Activated CD8-positive, alpha-beta T cell treated with anti-CD3 and anti-CD28 coated beads for 36 hours (primary cell): Measurements from ENCODE around the gene GOSR1. TPM values are rescaled to one million over a fixed set of nuclear protein-coding genes. Genes with fewer than 3 reads are reported as not detected.

ENCODE experiments used
- ATAC-seq: fragments of 200-7000 bp; cut with Tn5 transposase; one replicate; pipeline ENCODE4 v1.10.0; 2021; ENCODE audit warnings: mild to moderate bottlenecking, moderate library complexity
- CTCF ChIA-PET: fragments of 350-600 bp; sonication (Branson Sonifier 250); formaldehyde crosslinking; loops from one replicate; lab custom pipeline; 2021; ENCODE audit warnings: antibody characterized with exemption; lab: Charles Lee
- POLR2A ChIA-PET: fragments of 350-600 bp; sonication (Branson Sonifier 250); formaldehyde crosslinking; loops from one replicate; lab custom pipeline; 2021; ENCODE audit warnings: antibody characterized with exemption; lab: Charles Lee
- DNase-seq: peaks from one replicate; pipeline ENCODE4 v3.0.0-alpha.2; 2020
- H3K27ac Mint-ChIP-seq: one replicate; pipeline ENCODE4 v1.8.0; 2021; ENCODE audit warnings: mild to moderate bottlenecking, mixed read lengths
- H3K27me3 Mint-ChIP-seq: one replicate; pipeline ENCODE4 v1.8.0; 2021; ENCODE audit warnings: mixed read lengths
- H3K36me3 Mint-ChIP-seq: one replicate; pipeline ENCODE4 v1.8.0; 2021; ENCODE audit warnings: low read depth, mixed read lengths
- H3K4me1 Mint-ChIP-seq: one replicate; pipeline ENCODE4 v1.8.0; 2021; ENCODE audit warnings: low read depth, mixed read lengths
- H3K4me3 Mint-ChIP-seq: one replicate; pipeline ENCODE4 v1.8.0; 2021; ENCODE audit warnings: mild to moderate bottlenecking, moderate library complexity, mixed read lengths
- H3K9me3 Mint-ChIP-seq: one replicate; pipeline ENCODE4 v1.8.0; 2021; ENCODE audit warnings: mixed read lengths
- intact Hi-C: fragments of 100-400 bp; cut with micrococcal nuclease; formaldehyde crosslinking; loops from one replicate; pipeline ENCODE4 v1.10.0; 2022
- total RNA-seq, 2 experiments: library from RNA; stranded (reverse); gene quantifications; one replicate each; pipeline ENCODE4 v1.2.3, GENCODE V29; 2021
- TF ChIP-seq, protein P1 (sequence below): fragments of 200-600 bp; IDR thresholded peaks from one replicate; pipeline ENCODE4 v1.8.0; 2022; ENCODE audit warnings: antibody characterized with exemption, mild to moderate bottlenecking

Gene GOSR1
- total RNA-seq, 2 experiments from 2014 or later, result 37.1 to 38.8 TPM

- Mint-ChIP-seq H3K36me3 (peaks cover 52% of the 10 kb centered on the region), H3K27me3 (no peaks in the 10 kb centered on the region), H3K4me3 (no peak overlapping the region), H3K9me3 (no peaks in the 10 kb centered on the region), H3K4me1 (peaks cover 9% of the 10 kb centered on the region), H3K27ac (no peak overlapping the region)
- ChIA-PET CTCF (no interaction called here), POLR2A (no interaction called here)
- no peak for DNase-seq
- intact Hi-C loops, result no loop called here
- TF ChIP-seq, protein P1, sequence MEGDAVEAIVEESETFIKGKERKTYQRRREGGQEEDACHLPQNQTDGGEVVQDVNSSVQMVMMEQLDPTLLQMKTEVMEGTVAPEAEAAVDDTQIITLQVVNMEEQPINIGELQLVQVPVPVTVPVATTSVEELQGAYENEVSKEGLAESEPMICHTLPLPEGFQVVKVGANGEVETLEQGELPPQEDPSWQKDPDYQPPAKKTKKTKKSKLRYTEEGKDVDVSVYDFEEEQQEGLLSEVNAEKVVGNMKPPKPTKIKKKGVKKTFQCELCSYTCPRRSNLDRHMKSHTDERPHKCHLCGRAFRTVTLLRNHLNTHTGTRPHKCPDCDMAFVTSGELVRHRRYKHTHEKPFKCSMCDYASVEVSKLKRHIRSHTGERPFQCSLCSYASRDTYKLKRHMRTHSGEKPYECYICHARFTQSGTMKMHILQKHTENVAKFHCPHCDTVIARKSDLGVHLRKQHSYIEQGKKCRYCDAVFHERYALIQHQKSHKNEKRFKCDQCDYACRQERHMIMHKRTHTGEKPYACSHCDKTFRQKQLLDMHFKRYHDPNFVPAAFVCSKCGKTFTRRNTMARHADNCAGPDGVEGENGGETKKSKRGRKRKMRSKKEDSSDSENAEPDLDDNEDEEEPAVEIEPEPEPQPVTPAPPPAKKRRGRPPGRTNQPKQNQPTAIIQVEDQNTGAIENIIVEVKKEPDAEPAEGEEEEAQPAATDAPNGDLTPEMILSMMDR, result no peak
- ATAC-seq, result no peak
These were observed 18.4 kb downstream of the GOSR1 start for GRCh38 chr17:30495586-30495985.

- intact Hi-C loops, result no loop called here
- H3K27me3 Mint-ChIP-seq, result no peaks in the 10 kb centered on the region
- no peaks in the 10 kb centered on the region for H3K9me3 Mint-ChIP-seq
These were observed 26.4 kb downstream of the GOSR1 start for GRCh38 chr17:30503558-30503957.

DNA sequence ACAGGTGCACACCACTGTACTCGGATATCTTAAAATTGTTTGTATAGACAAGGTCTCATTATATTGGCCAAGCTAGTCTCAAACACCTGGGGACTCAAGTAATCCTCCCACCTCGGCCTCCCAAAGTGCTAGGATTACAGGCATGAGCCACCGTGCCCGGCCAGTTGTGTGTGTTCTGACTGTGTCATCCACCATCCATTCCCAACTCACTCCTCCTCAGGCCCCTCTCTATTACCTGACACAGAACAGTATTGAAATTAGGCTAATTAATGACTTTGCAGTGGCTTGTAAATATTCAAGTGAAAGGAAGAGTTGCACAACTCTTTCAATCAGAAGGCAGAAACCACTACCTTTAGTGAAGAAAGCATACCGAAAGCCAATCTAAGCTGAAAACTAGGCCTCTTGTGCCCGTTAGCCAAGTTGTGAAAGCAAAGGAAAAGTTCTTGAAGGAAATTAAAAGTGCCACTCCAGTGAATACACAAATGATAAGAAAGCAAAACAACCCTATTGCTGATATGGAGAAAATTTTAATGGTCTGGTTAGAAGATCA lies 28.7 kb downstream of the GOSR1 start:
- ATAC-seq (no peak), DNase-seq (no peak)
- H3K27me3 Mint-ChIP-seq, result no peaks in the 10 kb centered on the region
- intact Hi-C loops, result no loop called here
- ChIA-PET CTCF (interaction anchor here (3.1 kb wide), 1 partner anchor 29 kb away, joined by 11 read pairs; the partner anchor contains the start of gene GOSR1), POLR2A (interaction anchor here (0.6 to 0.7 kb wide), 2 partner anchors 101 to 748 kb away, joined by 3 read pairs; no protein-coding TSS in a partner anchor)
- no peak overlapping the region for H3K4me3 Mint-ChIP-seq
- peaks cover 23% of the 10 kb centered on the region for H3K36me3 Mint-ChIP-seq
- TF ChIP-seq, protein P1, result no peak
- H3K4me1 Mint-ChIP-seq, result peaks cover 4% of the 10 kb centered on the region
- H3K9me3 Mint-ChIP-seq, result no peaks in the 10 kb centered on the region
- H3K27ac Mint-ChIP-seq, result no peak overlapping the region

More at GRCh38 chr17:30503558-30503957, 26.4 kb downstream of the GOSR1 start:
- Mint-ChIP-seq H3K4me3 (no peak overlapping the region), H3K4me1 (peaks cover 13% of the 10 kb centered on the region), H3K27ac (no peak overlapping the region), H3K36me3 (peaks cover 36% of the 10 kb centered on the region)
- no peak for ATAC-seq
- TF ChIP-seq, protein P1, result no peak
- DNase-seq, result no peak
- ChIA-PET POLR2A (no interaction called here), CTCF (no interaction called here)

DNA sequence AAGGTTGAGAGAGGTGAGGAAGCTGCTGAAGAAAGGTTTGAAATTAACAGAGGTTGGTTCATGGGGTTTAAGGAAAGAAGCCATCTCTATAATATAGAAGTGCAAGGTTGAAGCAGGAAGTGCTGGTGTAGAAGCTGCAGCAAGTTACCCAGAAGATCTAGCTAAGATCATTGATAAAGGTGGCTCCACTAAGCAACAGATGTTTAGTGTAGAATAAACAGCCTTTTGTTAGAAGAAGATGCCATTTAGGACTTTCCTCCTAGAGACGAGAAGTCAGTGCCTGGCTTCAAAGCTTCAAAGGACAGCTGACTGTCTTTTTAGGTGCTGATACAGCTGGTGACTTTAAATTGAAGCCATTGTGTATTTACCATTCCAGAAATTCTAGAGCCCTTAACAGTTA lies 29.3 kb downstream of the GOSR1 start:
- intact Hi-C loops, result no loop called here
- no peak overlapping the region for H3K27ac Mint-ChIP-seq
- POLR2A ChIA-PET, result interaction anchor here (0.7 kb wide), 1 partner anchor 100 kb away, joined by 3 read pairs; no protein-coding TSS in a partner anchor

DNA sequence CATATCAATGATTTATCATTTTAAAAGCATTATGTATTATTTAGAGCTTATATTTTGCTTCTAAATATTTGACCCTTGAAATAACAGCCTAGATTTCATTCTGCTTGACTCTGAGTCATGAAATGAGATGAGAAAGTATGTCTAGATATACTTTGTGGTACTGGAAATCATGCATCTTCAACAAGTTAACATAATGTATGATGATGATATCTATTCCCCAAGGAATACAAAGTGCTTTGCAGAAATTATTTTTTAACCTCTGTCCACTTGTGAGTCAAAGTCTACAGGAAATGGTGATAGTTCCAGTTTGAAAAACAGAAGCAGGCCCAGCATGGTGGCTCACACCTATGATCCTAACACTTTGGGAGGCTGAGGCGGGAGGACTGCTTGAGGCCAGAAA lies 36.1 kb downstream of the GOSR1 start:
- POLR2A ChIA-PET, result no interaction called here
- TF ChIP-seq, protein P1, result no peak
- DNase-seq (no peak), ATAC-seq (no peak)
- Mint-ChIP-seq H3K4me3 (no peak overlapping the region), H3K36me3 (peaks cover 14% of the 10 kb centered on the region), H3K9me3 (no peaks in the 10 kb centered on the region), H3K27ac (no peak overlapping the region), H3K27me3 (no peaks in the 10 kb centered on the region), H3K4me1 (peaks cover 6% of the 10 kb centered on the region)
- intact Hi-C loops, result no loop called here
- CTCF ChIA-PET, result interaction anchor here (1.0 kb wide), 1 partner anchor 419 kb away, joined by 3 read pairs; no protein-coding TSS in a partner anchor

More for the DNA sequence above, 29.3 kb downstream of the GOSR1 start:
- DNase-seq (no peak), ATAC-seq (no peak)
- TF ChIP-seq, protein P1, result no peak
- no peak overlapping the region for H3K4me3 Mint-ChIP-seq
- CTCF ChIA-PET, result interaction anchor here (3.1 kb wide), 1 partner anchor 30 kb away, joined by 11 read pairs; the partner anchor contains the start of gene GOSR1
- no peaks in the 10 kb centered on the region for H3K9me3 Mint-ChIP-seq
- H3K4me1 Mint-ChIP-seq, result peaks cover 4% of the 10 kb centered on the region
- H3K36me3 Mint-ChIP-seq, result peaks cover 19% of the 10 kb centered on the region
- H3K27me3 Mint-ChIP-seq, result no peaks in the 10 kb centered on the region
